ENCODE data around the gene TMEM190.
A peak's percentile ranks its signal among the peaks of the same experiment; 100 is the strongest.

The TMEM190 gene

DNA sequence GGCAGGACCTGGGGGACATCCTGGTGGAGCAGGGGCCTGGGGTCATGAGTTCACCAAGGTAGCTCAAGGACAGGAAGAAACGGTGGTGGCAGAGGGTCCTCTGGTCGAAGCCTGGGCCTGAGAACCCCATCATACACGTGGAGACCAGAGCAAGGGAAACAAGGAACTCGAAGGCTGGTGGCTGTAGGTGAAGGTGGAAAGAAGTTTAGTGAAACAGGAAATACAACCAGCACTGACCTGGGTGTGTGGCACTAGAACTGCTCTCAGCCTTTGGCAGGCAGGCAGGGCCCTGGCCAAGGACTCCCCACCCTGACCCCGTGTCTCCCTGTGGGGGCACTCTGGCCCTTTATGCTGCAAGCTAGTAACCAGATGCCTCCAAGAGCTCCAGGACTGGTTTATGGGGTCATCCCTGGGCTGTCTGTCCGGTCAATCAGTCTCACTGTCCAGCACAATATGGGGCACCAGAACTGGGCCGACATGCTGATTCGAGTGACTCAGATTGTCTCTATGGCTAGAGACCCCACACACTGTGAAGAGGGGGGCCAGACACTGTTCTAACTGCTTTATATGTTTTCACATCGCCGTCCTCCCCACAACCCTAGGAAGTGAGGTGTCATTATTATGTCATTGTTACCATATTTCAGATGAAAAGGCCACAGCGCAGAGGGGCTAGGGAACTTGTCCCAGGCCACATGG, 25.9 kb upstream of the TMEM190 start:
- no peak for DNase-seq (ENCODE audit: low read depth in 1 of 2, low spot score in 1 of 2)

DNA sequence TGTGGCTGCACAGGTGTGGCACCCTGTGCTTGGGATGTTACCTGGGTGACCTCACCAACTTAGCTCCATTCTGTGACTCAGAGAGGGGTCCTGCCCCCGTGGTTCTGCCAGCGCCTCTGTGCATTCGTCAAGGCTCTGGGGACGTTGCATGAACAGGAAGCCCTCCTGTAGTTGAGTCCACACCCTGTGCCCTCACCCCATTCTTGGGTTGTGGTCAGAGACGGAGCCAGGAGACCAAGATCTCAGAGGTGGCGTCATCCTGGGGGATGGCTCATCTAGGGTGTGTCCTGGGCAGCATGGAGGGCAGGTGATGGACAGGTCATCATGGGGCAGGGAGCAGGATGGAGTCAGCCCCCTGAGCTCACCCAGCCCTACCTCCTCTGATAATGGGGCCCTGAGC, 24.6 kb upstream of the TMEM190 start:
- no peak for DNase-seq (ENCODE audit: low read depth in 1 of 2, low spot score in 1 of 2)

DNA sequence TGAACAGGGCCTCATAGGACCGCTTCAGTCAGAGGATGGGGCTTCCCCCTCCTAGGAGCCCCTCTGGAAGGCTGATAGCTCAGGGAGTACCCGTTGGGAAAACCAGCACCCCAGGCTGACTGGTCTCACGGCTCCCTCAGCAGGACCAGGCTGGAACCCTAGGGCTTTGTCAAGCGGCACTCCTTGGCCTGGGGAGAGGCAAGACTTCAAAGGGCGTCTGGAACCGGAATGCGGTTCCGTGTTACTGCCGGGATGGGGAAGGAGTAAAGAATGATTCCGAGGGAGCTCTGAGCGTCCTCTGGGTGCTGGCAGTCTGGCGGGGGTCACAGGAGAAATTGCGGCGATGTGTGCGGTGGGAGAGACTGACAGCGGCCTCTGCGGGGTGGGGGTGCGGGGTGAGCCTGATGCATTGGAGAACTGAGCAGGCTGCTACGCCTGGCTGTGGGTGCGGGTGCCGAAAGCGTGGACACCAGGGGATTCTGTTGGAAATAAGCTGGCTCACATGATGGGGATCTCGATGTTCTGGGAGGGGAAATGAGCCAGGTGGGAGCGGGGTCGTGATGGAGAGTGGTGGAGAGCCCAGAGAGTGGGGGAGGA, 24.0 kb upstream of the TMEM190 start:
- no peak for DNase-seq (ENCODE audit: low read depth in 1 of 2, low spot score in 1 of 2)

DNA sequence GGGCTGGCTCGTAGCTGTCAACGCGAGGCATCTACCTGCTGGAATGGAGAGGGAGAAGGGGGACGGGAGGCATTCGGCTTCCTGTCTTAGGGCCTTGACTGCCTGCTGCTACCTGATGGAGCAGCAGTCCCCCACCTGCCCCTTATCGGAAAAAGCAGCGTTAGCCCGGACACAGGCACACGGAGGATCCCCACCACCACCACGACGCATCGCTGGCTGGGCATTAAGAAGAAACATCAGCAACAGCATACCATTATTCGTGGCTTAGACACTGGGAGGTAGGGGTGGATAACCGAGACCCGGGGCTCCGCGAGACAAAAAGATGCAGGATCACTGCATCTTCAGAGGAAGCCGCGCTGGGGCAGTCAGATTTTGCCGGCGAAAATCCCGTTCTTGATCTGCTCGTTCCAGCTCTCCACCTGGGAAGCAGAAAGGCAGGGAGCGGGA, 23.2 kb upstream of the TMEM190 start:
- no peak for DNase-seq (ENCODE audit: low read depth in 1 of 2, low spot score in 1 of 2)

DNA sequence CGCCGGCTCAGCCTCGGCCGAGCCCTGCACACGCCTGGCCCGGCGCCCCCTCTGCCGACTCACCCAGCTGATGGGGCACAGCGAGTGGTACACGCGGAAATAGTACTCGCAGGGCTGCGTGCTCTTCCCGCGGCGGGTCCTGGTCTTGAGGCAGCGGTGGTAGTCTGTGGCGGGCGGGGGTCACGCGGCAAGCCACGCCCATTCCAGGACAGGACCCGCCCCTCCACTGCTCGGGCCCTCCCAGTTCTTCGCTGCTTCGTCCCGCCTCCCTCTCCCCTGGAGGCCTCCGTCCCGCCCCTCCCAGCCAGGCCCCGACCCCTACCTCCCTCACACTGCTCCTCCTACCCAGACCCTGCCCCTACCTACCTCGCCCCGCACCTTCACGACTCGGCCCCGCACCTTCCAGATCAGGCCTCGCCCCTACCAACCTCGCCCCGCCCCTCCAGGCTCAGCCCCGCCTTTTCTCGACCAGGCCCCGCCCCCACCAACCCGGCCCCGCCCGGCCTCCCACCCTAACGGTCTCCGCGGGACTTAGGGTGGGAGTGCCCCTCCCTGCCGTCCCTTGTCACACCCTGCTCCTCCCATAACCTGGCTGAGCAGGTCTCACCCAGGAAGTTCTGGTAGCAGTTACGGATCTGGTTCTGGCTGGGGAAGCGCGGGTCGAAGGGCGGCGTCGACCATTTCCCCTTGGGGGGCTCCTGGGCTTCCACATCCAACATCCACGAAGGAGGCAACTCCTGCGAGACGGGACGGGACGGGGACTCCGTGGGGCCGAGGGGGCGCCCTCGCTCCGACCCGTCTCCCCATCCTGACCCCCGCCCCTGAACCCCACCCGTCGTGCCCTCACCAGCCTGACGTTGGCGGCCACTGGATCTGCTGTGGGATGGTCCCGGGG, 22.6 kb upstream of the TMEM190 start:
- peak; percentile 20 to 43 for DNase-seq (ENCODE audit: low read depth in 1 of 2, low spot score in 1 of 2)

DNA sequence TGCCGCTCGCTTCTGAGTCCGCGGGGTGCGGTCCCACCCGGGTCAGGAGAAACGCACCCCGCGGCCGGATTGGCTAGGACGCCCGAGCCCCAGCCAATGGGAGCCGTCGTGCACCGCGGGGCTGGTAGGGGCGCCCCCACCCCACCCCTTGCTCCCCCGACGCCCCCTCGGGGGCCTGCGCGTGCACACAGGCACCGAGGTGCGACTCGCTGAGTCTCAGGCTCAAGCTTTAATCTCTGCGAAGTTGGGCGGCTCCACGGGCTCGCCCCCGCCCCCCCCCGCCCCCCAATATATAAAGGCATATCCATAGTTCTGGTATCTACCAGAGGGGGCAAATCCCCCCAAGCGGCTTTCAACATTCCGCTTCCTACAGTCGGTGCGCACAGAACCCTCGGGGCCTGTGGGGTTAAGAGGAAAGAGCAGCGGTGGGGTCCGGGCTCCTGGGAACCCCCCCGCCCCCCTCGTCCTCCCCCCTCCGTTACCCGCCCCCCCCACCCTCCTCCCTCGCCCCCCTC, 21.9 kb upstream of the TMEM190 start, which contains the start of gene COX6B2:
COX6B2 (minus strand) TSS at position 22 of the 515 bp plus-strand sequence. CDS start 198 bp downstream, outside the sequence.
- no peak for DNase-seq (ENCODE audit: low read depth in 1 of 2, low spot score in 1 of 2)

DNA sequence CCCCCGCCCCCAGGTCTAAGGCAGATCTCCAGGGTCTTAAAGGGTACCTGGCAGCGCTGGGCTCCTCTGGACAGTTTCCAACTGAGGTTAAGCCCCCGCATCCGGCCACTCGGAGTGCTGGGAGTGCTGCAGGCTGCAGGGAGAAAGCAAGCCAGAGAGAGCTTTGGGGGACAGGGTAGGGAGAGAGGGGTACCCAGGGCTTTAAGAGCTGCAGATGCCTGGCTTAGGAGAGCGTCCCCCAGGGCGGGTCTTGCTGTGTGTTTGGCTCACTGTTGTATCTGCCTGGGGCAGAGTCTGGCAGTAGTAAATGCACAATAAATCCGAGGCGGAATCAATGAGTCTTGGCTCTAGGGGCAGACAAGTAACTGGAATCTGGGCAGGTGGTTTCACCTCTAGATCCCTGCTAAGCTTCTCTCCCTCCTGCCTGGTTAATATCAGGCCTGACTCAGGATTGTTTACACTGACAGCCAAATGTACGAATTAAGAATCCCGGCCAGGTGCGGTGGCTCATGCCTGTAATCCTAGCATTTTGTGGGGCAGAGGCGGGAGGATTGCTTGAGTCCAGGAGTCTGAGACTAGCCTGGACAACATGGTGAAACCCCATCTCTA, 21.3 kb upstream of the TMEM190 start:
- no peak for DNase-seq (ENCODE audit: low read depth in 1 of 2, low spot score in 1 of 2)

DNA sequence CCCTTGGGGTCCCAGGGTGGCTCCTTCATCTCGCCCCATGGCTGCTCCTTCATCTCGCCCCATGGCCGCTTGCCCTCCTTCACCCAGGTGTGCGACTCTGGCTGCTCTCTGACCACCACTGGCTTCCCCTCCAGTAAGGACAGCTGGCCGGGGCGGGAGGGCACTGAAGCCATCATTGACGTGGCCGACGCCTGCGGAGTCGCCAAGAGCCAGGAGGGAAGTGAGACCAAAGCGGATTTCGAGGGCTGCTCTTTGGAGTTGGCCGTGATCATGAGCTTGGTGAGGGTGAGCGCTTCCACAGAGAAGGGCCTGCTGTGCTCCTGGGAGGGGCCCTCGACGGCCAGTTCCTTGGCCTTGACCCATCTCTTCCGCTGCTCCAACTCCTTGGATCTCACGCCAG, 18.1 kb upstream of the TMEM190 start:
- DNase-seq (ENCODE audit: low read depth in 1 of 2, low spot score in 1 of 2): no peak

DNA sequence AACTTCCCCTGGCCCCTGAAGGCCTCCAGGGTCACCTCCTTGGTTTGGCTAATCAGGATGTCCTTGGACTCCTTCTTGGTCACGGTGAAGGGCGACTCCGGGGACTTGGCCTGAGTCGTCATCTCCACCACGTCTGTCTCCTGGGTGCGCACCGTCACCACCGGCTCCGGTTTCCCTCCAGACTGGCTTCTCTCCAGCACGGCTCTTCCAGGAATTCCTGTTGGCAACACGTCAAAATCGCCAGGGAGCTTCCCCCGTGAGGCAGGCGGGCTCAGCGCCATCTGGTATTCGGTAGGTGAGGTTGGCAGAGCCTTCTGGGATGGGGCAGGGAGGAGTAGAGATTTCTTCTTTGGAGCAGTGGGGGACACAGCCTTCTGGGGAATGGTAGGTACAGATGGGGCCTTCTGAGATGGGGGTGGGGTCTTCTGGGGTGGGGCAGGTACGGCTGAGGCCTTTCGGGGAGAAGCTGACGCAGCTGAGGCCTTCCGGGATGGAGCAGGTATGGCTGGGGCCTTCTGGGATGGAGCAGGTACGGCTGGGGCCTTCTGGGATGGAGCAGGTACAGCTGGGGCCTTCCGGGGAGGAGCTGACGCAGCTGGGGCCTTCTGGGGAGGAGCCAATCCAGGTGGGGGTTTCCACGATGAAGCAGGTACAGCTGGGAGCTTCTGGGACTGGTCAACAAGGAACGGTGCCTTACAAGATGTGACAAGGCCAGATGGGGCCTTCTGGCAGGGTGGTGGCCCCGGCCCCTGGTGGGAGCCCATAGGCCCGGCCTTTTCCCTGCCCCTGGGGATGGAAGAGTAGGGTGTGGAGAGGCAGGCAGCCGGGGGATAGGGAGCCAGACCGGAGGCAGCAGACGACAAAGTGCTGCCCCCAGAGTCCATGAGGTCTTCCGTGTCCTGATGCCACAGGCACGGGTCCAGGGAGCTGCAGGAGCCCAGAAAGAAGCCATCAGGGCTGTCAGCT, 17.4 kb upstream of the TMEM190 start:
- no peak for DNase-seq (ENCODE audit: low read depth in 1 of 2, low spot score in 1 of 2)

DNA sequence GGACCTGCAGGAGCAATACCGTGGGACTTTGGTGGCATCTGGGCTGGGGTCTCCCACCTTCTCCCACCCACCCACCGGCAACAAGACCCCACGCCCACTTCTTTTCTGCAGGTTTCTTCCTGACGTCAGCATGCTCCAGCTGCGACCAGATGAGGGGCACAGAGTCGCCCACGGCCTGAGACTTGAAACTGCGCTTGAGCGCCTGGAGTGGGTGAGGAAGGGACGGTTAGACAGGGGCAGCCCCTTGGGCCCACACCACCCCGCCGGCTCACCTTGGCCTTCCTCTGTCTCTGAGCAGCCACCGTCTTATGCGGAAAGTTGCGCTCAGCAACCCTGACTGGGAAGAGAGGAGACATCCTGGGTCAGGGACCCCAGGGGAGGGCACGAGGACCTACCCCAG, 15.7 kb upstream of the TMEM190 start:
- no peak for DNase-seq (ENCODE audit: low read depth in 1 of 2, low spot score in 1 of 2)

DNA sequence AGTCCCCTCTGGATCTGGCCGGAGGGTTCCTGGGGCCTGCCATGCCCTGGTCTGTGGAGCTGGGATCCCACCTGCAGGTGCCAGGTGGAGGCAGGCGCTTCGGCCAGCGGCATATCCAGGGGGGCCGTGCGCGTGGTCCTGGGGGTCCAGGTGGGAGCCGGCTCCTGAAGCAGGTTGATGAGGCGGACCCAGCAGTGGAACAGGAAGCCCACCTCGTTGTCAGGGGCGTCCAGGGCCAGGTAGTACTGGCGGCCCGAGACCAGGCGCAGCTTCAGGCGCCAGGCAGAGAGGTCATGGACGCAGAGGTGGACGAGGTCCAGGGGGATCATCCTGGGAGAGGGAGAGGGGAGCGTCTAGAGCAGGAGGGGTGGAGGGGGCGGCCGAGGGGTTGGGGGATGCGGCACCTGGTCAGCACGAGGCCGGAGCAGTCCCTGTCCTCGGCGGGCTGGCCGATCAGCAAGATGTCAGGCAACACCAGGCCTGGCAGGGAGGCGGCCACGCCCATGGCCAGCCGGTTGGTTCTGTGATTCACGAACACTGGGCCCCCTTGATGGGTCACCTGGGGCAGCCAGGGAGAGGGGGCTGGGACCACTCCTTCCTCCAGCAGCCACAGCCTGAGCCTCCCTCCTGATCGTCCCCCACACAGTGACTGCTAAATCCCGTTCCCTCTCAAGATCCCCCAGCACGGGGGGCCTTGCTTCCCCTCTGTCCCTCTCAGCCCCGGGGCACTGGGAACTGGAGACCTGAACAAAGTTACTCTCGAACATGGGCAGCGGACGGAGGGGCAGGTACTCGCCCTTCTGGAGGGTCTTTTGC, 14.2 kb upstream of the TMEM190 start:
- DNase-seq (ENCODE audit: low read depth in 1 of 2, low spot score in 1 of 2): no peak

DNA sequence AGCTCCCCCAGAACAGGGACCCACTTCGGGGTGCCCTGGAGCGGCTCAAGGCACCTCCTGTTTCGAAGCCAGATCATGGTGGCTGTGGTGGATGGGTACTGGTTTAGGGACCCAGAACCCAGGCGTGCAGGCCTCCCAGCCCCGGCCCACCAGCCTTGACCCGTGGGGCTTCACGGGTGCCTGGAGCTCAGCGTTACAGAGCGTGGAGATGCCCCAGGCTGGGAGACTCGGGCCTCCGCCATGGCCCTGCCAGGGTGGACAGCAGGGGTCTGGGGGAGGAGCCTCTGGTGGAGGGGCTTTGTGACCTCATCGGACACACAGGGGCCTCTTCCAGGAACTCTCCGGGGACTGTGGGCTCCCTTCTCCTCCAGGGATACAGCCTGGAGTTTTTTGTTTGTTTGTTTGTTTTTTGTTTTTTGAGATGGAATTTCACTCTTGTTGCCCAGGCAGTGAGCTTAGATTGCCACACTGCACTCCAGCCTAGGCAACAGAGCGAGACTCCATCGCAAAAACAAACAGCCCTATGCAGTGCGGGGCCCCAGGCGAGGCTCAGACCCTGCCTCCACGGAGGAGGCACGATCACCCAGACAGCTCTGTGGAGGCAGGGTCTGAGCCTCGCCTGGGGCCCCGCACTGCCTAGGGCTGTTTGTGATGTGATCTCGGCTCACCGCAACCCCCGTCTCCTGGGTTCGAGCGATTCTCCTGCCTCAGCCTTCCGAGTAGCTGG, 13.5 kb upstream of the TMEM190 start, which contains the start of gene GARIN5B:
GARIN5B (minus strand) TSS at position 271 of the 727 bp plus-strand sequence; CDS start at position 77, 194 bp downstream.
- DNase-seq (ENCODE audit: low read depth in 1 of 2, low spot score in 1 of 2): no peak

DNA sequence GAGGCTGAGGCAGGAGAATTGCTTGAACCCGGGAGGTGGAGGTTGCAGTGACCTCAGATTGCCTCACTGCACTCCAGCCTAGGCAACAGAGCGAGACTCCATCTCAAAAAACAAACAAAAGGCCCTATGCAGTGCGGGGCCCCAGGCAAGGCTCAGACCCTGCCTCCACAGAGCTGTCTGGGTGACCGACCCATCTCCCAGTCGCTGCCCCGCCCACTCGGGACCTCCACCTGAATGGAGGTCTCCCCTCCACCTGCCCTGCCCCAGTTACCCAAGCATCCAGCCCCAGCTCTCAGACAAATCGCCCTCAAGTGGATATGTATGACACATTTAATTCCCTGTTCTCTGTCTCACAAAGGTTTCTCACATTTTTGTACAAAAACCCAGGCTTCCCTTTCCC, 11.4 kb upstream of the TMEM190 start:
- DNase-seq (ENCODE audit: low read depth in 1 of 2, low spot score in 1 of 2): no peak

DNA sequence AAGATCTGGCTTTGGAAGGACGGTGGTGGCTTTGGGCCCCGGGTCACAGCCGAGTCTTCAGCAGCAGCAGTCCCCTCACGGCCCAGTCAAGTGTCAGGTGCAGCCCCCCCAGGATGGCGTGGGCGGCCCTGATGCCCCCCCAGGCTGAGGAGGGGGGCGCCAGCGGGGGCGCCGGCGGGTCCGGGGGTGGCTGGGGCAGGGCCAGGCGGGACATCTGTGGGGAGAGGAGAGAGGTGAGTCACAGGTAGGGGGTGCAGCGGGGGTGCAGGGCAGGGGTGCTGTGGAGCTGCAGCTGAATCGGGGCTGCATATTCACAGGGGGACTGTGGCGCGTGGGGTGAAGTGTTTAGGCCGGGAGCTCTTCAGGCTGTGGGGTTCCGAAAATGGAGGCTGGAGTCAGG, 10.7 kb upstream of the TMEM190 start:
- no peak for DNase-seq (ENCODE audit: low read depth in 1 of 2, low spot score in 1 of 2)

DNA sequence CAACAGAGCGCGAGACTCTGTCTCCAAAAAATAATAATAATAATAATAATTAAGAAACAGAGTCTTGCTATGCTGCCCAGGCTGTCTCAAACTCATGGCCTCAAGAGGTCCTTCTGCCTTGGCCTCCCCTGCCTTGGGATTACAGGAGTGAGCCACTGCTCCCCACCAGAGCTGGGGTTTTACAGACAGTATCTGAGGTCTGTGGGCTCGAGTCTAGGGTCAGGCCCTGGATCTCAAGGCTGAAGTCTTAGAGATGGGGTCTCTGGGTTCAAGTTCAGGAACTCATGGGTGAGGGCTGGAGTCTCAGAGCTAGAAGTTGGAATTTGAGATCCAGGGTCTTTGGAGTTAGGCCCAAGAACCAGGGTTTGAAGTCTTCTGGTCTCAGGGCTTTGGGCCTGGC, 9.8 kb upstream of the TMEM190 start:
- no peak for DNase-seq (ENCODE audit: low read depth in 1 of 2, low spot score in 1 of 2)

DNA sequence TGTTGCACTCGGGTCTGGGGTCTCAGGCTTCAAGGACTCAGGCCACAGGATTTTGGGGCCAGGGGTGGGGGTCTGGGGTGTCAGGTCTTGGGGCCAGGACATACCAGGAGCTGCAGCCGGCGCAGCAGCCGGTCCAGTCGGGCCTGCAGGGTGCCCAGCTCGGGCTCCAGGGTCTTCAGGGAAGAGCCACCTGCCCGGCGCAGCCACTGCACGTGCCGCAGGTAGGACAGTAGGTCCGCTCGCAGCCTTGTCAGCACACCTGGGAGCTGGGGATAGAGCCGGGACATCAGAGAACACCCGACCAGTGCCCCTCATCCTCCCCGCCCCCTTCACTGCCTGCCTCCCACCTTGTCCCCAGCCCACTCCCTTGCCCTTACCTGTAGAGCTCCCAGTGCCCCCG, 8.5 kb upstream of the TMEM190 start:
- DNase-seq (ENCODE audit: low read depth in 1 of 2, low spot score in 1 of 2): no peak

DNA sequence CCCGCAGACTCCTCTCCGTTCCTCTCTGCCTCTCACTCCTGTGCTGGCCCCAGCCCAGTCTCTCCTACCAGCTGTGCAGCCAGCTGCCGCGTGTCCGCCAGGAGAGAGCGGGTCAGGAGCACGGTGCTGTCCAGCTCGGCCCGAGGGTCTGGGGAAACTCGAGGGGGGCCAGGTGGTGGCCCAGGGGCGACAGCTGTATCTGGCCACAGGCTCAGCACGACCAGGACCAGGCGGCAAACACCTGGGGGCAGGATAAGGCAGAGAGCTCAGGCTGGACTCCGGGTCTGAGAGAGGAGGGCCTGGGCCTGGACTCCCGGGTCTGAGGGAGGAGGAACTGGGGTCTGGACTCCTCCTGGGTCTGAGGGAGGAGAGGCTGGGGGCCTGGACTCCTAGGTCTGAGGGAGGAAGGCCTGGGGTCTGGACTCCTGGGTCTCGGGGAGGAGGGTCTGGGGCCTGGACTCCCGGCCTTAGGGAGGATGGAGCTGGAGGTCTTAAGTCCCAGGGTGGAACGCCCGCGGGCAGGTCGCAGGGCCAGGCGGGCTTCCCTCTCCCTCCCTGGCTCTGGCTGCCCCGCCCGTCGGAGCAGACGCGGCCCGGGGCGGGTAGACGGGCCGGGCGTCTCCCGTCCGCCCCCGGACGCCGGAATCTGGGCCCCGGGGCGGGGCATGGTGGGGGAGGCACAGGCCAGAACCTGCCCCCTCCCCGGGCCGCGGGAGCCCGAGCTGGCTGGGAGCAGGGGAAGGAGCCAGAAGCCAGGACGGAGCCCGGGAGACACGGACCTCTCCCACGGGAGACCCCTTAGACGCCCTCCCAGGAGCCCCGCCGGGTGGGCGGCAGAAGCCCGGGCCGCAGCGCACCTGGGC, 7.7 kb upstream of the TMEM190 start:
- DNase-seq (ENCODE audit: low read depth in 1 of 2, low spot score in 1 of 2): no peak
